Measurements from ENCODE around the gene TIMM10. TPM values are rescaled to one million over a fixed set of nuclear protein-coding genes. Genes with fewer than 3 reads are reported as not detected.

TIMM10 gene
- total and polyA plus RNA-seq, 4 donors, result 19.8 to 77.4 (median 30.3) TPM

DNA sequence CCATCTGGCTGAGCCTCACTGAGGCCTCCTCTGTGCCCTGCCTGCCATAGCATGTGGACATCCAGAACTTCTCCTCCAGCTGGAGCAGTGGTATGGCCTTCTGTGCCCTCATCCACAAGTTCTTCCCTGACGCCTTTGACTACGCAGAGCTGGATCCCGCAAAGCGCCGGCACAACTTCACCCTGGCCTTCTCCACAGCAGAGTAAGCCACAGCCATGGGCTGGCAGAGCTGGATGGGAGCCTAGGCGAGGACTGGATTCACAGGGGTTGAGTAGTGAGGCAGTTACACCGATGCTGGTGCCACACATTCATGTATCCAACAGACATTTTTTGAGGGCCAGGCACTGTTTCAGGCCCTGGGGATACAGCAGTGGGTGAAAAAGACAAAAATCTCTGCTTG is 15.9 kb upstream of the TIMM10 start (continued):
- TF ChIP-seq CTCF (IDR thresholded peaks at IDR 0.05; ENCODE audit: low read depth, low read length, missing input control) (no peak), JUND (IDR thresholded peaks at IDR 0.05) (no peak), NR2F2 (IDR thresholded peaks at IDR 0.05) (no peak), RXRA (IDR thresholded peaks at IDR 0.05) (no peak), TAF1 (conservative IDR thresholded peaks at IDR 0.05) (no peak), MAX (IDR thresholded peaks at IDR 0.05) (no peak)

- Histone ChIP-seq H3K27ac (ENCODE audit: low read depth in 1 of 2, low read length in 2 of 2) (no peak overlapping the region), H3K4me3 (ENCODE audit: low read depth in 1 of 3, low read length in 3 of 3) (no peak overlapping the region), H3K4me1 (ENCODE audit: control insufficient read depth in 4 of 4, insufficient read depth in 4 of 4, low read length in 3 of 4) (no peaks in the 10 kb centered on the region), H3K27me3 (ENCODE audit: control insufficient read depth in 4 of 4, insufficient read depth in 4 of 4, low read length in 3 of 4) (no peaks in the 10 kb centered on the region), H3K9ac (ENCODE audit: low read depth in 1 of 2, low read length in 2 of 2) (no peak overlapping the region), H3K9me3 (ENCODE audit: control insufficient read depth in 4 of 4, low read length in 3 of 4) (no peaks in the 10 kb centered on the region), H3K36me3 (ENCODE audit: control insufficient read depth in 4 of 4, insufficient read depth in 3 of 4, low read depth in 1 of 4, low read length in 3 of 4) (peaks cover 13 to 21% (median 14%) of the 10 kb centered on the region in 4 donors)
- no peak for DNase-seq (ENCODE audit: low spot score)
- whole genome bisulfite sequencing, result 91% methylated on average over 13 of the region's 13 CpGs
- TF ChIP-seq JUND (IDR thresholded peaks at IDR 0.05) (no peak), FOXA2 (IDR thresholded peaks at IDR 0.05) (no peak), EGR1 (IDR thresholded peaks at IDR 0.05; ENCODE audit: low read depth in 2 of 2) (no peak), YY1 (IDR thresholded peaks at IDR 0.05) (no peak), FOXA1 (IDR thresholded peaks at IDR 0.05) (no peak), SP1 (IDR thresholded peaks at IDR 0.05) (no peak), CTCF (IDR thresholded peaks at IDR 0.05; ENCODE audit: low read depth, low read length, missing input control) (no peak), HNF4A (conservative IDR thresholded peaks at IDR 0.05) (no peak), NR2F2 (IDR thresholded peaks at IDR 0.05) (no peak), GABPA (IDR thresholded peaks at IDR 0.05 in 1 of 2, conservative IDR thresholded peaks at IDR 0.05 in 1 of 2) (no peak), HNF4G (IDR thresholded peaks at IDR 0.05) (no peak), RXRA (IDR thresholded peaks at IDR 0.05) (no peak), RAD21 (IDR thresholded peaks at IDR 0.05) (no peak)
- TF ChIP-seq, protein P1, sequence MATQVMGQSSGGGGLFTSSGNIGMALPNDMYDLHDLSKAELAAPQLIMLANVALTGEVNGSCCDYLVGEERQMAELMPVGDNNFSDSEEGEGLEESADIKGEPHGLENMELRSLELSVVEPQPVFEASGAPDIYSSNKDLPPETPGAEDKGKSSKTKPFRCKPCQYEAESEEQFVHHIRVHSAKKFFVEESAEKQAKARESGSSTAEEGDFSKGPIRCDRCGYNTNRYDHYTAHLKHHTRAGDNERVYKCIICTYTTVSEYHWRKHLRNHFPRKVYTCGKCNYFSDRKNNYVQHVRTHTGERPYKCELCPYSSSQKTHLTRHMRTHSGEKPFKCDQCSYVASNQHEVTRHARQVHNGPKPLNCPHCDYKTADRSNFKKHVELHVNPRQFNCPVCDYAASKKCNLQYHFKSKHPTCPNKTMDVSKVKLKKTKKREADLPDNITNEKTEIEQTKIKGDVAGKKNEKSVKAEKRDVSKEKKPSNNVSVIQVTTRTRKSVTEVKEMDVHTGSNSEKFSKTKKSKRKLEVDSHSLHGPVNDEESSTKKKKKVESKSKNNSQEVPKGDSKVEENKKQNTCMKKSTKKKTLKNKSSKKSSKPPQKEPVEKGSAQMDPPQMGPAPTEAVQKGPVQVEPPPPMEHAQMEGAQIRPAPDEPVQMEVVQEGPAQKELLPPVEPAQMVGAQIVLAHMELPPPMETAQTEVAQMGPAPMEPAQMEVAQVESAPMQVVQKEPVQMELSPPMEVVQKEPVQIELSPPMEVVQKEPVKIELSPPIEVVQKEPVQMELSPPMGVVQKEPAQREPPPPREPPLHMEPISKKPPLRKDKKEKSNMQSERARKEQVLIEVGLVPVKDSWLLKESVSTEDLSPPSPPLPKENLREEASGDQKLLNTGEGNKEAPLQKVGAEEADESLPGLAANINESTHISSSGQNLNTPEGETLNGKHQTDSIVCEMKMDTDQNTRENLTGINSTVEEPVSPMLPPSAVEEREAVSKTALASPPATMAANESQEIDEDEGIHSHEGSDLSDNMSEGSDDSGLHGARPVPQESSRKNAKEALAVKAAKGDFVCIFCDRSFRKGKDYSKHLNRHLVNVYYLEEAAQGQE (IDR thresholded peaks at IDR 0.05), result no peak
- TF ChIP-seq, protein P2, sequence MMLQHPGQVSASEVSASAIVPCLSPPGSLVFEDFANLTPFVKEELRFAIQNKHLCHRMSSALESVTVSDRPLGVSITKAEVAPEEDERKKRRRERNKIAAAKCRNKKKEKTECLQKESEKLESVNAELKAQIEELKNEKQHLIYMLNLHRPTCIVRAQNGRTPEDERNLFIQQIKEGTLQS (IDR thresholded peaks at IDR 0.05), result no peak
Observed at GRCh38 chr11:57545883-57546282, 15.3 kb upstream of the TIMM10 start.
